HT1080 (cell line): ENCODE results near the gene USP10. TPM values are rescaled to one million over a fixed set of nuclear protein-coding genes. Genes with fewer than 3 reads are reported as not detected.
"Not testable (repeated sequence)": the region's sequence is repeated elsewhere in the genome, so short reads cannot be mapped to it uniquely, and the experiment has no call there.

Experiments used
- DNase-seq: peaks from one replicate; pipeline ENCODE4 v3.0.0-alpha.2; 2015; ENCODE audit warnings: low read depth
- total RNA-seq: library from RNA; depleted of rRNA; stranded (reverse); fragments of >200 nt; shearing (Covaris generic); gene quantifications from 2 replicates; pipeline ENCODE4 v1.2.3, GENCODE V29; 2014

Gene USP10
- total RNA-seq, 1 experiment from 2014 or later, result 99.8 TPM

DNA sequence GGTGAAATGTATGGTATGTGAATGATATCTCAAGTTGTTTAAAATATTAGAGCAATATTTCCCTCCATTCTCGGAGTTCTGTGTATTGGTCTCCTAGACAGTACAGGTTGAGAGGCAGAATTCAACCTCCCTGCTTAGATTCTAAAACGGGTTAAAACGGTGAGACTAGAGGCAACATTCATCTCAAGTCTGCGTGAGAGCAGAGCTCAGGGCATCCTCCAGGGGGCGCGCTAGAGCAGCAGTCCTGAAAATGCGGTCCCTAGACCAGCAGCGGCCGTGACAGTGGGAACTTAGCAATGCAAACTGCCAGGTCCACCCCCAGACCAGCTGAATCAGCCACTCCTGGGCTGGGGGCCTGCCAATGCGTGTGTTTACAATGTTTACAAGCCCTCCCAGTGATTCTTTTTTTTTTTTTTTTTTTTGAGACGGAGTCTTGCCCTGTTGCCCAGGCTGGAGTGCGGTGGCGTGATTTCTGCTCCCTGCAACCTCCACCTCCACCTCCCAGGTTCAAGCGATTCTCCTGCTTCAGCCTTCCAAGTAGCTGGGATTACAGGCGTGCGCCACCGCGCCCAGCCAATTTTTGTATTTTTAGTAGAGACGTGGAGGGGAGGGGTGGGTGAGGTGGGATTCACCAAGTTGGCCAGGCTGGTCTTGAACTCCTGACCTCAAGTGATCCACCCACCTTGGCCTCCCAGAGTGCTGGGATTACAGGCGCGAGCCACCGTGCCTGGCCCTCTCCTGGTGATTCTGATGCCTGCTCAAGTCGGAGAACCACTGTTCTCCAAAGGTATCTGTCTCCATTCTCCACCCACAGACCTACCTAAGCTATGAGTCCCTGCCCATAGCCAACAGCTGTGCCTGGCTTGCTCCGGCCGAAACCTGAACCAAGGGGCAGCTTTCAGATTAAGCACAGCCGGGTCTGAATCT lies 27.3 kb upstream of the USP10 start:
- peak; percentile 40 for DNase-seq

DNA sequence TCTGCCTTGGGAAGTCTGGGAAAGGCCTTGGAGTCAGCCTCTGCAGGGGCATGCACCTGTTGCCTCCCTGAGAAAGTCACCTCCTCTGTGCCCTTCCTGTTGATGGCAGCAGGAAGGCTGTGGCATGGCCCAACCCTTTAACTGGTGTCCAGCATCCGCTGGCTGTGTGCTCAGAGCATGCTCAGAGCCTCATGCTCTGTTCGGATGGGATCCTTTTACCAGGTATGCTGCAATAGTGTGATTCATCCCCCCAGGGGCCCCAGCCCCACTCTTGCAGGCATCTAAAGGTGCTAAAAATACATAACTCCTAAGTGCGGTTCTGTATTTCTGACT lies 26.6 kb upstream of the USP10 start:
- DNase-seq, result peak; percentile 14

DNA sequence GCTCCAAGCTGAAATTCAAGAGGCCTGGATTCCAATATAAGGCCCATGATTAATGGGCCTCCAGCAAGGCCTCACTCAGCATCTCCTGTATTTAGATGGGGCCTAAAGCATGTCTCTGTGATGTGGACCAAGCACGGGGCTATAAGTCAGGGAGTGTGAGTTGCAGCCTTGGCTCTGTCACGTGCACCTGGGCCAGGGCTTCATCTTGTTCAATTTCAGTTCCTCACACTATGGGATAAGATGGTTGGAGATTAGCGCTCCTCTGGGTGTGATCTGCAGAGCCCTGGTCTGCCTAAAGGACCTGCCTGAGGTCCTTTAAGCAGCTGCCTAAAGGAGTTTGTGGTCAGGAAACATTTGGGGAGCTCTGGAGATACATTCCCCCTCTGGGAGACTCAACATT lies 26.2 kb upstream of the USP10 start:
- DNase-seq, result no peak

DNA sequence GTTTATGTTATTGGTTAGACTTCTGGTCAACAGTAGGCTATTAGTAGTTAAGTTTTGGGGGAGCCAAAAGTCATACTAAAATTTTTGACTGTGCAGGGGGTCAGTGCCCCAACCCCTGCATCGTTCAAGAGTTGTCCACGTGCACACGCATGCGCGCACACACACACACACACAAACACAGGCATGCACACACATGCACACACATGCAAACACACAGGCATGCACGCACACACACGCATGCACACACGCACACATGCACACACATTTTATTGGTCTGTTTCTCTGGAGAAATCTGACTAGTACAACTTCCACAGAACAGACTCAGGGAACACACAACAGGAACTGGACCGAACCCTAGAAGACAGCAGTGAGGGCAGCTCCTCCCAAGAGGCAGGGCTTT lies 24.4 kb upstream of the USP10 start:
- no peak for DNase-seq

DNA sequence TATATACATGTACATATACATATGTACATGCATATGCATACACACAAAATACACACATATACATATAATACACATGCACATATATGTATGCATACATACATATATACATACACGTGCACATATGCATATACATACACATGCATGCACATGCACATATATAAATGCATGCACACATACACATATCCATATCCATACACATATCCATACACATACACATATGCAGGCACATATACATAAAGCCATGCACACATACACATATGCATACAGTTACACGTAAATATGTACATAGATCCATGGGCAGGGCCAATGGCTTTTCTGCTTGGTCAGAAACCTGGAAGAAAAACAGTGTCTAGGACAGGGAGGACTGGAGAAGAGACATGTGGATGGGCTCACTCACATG lies 23.9 kb upstream of the USP10 start:
- DNase-seq, result no peak

DNA sequence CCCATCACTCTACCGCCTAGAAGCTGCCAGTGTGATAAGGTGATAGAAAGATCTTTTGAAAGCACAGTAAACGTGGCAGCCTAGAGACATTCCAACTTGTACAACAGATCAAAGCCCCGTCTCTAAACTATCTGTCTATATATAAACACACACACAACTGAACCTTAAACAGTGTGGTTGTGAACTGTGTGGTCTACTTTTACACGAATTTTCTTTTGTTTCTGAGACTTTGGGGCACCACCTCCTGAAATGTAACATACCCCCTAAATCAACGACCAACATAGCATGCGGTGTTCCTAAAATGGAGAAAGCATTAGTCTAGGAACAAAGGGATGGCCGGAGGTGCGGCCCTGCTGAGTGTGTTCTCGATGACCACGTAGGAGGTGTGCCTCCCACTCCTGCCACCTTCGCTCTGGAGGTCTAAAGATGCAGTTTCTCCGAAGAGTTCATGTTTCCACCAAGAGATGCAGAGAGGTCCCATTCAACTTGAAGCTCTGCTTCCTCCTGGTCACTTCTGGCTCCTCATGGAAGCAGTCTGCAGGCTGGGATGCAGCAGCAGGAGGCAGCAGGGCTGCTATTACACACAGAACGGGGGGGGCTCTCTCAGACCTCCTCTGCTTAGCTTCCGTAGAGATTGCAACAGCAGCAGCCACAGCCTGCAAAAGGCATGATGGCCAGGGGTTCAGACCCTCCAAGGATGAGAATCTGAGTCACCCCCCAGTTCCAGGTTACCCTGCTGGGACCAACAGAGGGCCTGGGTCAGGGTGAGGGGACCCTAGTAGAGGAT lies 22.6 kb upstream of the USP10 start:
- DNase-seq, result no peak

DNA sequence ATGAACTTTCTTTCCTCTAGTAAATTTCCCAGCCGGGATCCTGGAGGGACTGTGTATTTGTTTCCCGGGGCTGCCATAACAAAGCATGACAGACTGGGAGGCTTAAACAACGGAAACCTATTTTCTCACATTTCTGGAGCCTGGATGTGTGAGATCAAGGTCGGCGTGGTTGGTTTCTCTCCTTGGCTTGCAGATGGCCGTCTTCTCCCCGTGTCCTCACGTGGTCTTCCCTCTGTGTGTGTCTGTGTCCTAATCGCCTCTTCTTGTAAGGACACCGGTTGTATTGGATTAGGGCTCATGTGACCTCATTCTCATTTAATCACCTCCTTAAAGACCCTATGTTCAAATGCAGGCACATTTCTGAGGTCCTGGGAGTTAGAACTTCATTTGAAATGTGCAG lies 22.0 kb upstream of the USP10 start:
- no peak for DNase-seq

DNA sequence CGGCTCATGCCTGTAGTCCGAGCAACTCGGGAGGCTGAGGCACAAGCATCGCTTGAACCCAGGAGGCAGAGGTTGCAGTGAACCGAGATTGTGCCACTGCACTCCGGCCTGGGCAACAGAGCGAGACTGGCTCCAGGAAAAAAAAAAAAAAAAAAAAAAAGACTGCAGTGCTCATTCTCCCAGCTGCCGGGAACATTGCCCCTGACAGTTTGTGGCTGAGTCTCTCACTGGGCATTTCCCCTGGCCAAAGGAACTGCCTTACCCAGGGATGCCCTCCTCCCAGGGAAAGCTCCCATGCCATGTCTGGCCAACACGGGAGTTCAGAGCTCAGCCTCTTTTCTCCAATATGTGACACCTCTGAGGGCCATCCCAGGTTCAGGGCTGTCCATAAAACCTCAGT lies 21.3 kb upstream of the USP10 start:
- DNase-seq, result no peak

DNA sequence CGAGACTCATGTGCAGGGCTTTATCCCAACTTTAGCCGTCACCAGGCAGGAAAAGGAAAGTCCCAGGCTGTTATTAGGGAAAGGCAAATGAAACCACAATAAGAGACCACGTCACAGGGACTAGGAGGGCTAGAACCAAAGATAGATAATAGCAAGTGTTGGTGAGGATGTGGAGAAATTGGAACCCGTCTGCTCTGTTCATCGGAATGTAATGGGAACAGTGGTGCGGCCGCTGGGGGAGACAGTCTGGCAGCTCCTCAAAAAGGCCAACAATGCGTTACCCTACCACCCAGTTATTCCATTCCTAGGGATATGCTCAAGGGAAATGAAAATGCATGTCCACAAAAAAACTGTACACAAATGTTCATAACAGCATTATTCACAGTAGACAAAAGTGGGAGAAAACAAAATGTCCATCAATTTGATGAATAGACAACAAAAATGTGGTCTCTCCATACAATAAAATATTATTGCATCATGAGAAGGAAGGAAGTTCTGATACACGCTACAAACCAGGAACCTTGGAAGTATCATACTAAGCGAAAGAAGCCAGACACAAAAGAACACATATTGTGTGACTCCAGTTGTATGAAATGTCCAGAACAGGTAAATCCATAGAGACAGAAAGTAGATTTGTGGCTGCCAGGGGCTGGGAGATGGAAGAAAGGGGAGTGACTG lies 19.5 kb upstream of the USP10 start:
- DNase-seq, result peak; percentile 17

DNA sequence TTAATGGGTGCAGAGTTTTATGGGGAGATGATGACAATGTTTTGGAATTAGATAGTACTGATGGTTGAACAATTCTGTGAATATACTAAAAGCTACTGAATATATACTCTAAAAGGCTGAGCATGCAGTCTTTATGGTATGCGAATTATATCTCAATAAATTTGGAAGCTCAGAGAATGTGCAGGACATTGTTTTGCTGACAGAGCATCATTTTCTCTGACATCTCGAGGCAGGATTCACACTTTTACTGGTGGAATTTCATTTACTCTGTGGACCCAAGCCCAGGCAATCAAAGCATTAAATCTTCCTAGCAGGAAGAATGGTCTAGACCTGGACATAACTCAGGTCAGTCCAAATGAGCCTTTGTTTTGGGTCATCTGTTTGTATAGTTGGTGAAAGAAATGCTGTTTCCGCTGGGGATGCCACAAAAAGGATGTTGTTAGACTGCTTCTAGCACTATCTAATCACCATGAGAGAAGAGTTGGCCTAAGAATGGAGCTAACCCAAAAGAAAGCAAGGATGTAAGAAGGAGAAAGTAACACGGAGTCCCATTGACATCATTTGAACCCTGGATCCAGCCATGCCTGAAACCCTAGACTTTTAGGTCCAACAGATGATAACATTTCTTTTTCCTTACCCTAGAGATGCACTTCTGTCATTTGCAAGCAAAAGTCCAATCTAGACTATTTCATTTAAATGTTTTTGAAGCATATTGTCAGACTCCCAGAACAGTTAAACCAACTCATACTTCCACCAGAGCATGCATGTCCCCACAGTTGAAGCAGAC lies 18.8 kb upstream of the USP10 start:
- no peak for DNase-seq

DNA sequence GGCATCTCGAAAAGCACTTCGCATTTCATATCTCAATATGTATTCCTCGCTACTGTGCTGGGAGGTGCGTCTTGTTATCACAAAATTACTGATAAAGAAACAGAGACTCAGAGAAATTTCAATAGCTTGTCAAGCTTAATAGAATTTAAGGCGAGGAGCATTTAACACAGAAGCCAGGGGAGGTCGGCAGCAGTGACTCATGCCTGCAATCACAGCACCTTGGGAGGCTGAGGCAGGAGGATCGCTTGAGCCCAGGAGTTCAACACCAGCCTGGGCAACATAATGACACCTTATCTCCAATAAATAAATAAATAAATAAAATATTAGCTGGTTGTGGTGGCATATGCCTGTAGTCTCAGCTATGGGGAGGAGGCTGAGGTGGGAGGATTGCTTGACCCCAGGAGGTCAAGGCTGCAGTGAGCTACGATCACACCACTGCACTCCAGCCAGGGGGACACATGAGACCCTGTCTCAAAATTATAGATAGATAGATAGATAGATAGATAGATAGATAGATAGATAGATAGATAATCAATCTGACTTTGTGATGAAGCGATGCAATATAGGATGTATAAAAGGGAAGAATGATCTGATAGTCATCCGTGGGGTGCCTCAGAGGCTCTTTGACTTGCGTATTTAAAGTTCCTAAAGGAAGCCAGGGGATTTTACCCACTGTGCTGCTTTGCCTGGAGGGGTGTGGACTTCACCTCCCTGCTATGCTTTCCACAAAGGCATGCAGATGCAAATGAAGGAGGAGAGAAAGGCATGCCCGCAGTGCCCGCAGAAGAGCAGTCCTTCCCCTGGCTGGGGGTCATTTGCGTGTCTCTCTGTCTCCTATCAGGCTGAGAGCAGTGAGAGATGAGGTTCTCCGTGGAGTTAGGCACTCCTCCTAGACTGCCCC lies 15.9 kb upstream of the USP10 start:
- DNase-seq, result no peak

DNA sequence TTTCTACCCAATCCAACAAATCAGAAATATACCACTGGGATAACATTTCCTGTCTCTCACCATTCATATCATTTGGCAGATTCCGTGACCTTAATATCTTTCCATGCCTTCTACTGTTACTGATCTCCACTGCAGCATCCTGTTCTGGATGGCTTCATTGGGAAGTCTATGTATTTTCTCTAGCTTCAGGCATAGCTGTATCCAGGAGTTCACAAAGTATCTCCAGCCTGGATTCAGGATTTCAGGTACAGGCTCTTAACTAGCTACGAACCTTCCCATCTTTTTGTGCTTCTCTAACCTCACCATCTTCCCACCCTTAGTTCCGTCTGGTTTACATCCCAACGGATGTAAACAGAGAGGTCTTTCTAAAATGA lies 15.2 kb upstream of the USP10 start:
- DNase-seq, result no peak

DNA sequence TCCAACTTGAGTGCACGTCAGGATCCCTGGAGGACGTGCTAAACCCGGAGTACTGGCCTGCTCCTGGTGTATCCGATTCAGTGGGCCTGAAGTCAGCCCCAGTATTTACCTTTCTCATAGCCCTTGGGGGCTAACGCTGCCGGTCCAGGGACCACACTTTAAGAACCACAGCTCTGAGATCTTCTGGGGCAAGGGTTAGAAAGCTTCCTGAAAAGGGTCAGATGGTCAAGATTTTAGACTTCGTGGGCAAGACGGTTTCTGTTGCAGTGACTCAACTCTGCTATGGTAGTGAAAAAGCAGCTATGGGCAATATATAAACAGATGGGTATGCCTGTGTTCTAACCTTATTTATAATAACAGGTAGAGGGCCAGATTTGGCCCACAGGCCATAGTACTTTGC lies 14.6 kb upstream of the USP10 start:
- DNase-seq, result no peak

DNA sequence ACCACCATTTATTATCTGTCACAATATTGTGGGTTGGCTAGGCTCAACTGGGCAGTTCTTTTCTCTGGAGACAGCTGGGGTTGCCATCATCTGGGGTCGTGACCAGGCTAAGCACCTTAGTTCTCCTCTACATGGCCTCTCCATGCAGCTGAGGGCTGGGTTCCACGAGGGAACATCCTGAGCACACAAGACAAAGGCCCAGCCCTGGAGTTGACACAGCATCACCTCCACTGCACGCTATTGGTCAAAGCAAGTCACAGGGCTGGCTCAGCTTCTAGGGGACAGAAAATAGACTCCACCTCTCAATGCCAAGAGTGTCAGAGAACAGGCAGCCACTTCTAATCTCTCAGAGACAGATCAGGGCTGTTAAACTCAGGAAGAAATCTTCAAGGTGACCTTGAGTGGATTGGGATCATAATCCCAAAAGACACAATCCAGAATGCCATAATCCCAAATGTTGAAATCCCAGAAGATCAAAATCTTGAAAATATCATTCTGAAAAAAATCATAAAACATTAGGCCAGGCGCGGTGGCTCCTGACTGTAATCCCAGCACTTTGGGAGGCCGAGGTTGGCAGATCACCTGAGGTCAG lies 13.0 kb upstream of the USP10 start:
- DNase-seq, result no peak

DNA sequence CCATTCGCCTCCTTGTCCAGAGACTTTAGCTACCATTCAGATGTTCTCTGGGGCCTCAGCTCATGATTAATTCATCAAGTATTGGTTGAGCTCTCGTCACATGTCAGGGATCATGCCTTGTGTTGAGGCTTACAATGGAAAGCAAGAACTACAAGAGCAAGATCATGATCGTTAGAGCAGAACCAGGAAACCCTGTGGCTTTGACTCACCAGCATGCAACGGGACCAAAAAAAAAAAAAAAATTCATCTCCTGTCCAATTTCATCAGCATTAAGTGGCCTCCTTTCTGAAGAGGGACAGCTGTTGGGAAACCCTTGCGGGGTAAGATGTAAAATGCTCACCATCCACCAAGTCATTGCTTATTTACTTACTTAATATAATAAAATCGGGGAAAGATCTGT lies 12.1 kb upstream of the USP10 start:
- peak; percentile 90 for DNase-seq

DNA sequence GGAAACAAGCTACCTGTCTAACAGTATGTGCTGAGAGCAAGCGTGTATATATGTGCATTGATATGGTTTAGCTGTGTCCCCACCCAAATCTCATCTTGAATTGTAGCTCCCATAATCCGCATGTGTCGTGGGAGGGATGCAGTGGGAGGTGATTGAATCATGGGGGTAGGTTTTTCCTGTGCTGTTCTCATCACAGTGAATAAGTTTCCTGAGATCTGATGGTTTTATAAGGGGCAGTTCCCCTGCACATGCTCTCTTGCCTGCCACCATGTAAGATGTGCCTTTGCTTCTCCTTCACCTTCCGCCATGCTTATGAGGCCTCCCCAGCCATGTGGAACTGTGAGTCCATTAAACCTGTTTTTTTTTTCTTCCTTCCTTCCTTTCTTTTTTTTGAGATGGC lies 11.6 kb upstream of the USP10 start:
- DNase-seq, result not testable (repeated sequence)

DNA sequence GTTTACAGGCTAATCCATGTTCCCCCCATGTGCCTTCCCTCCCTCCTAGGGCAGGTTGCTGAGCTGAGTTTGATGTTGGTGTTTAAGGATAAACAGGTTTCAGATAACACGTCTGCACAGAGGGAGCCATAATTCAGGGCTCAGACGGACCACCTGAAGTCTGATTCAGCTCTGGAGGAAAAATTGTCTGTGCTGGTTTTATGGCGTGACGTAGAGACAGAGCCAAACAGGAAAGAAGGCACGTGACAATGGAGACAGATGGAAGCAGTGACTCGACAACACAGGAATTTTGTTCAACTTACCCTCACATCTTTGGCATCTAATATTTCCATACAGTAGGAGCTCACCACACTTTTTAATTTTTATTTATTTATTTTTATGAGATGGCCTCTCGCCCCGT lies 10.7 kb upstream of the USP10 start:
- DNase-seq, result peak; percentile 68

DNA sequence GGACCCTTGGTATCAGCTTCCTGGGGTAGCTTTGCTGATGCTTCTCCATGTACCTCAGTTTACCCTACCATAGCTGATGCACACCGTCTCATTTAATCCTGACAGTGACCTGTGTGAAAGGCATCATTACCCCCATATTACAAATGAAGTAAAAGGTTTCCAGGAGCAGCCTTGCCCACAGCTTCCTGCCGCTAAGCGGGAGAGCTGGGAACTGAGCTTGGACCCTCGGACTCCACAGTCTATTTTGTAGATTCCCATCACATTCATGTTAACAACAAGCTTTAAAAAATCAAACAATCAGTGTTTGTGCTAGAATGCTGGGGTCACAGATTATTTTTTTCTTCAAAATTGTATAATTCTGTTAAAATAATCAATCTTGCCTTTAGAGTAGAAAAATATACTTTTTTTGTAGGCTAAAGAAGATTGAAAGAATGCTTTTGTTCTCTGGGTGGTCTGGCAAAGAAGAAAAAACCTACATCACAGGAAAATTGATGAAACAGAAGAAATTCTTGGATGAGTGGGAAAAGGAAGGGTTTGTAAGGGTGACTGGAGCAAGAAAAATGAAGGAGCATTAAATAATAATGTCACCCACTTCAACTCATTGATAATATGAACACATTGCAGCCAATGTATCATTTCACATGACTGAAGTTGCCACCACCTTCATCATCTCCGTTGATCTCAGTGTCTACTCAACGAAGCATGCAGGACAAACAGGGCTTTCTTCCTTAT lies 9.5 kb upstream of the USP10 start:
- no peak for DNase-seq
